ENCODE data around the gene FADS2. TPM values are rescaled to one million over a fixed set of nuclear protein-coding genes. Genes with fewer than 3 reads are reported as not detected.

Gene FADS2
- total and polyA plus RNA-seq, 2 experiments from 2014 or later, result 317 to 356 TPM

DNA sequence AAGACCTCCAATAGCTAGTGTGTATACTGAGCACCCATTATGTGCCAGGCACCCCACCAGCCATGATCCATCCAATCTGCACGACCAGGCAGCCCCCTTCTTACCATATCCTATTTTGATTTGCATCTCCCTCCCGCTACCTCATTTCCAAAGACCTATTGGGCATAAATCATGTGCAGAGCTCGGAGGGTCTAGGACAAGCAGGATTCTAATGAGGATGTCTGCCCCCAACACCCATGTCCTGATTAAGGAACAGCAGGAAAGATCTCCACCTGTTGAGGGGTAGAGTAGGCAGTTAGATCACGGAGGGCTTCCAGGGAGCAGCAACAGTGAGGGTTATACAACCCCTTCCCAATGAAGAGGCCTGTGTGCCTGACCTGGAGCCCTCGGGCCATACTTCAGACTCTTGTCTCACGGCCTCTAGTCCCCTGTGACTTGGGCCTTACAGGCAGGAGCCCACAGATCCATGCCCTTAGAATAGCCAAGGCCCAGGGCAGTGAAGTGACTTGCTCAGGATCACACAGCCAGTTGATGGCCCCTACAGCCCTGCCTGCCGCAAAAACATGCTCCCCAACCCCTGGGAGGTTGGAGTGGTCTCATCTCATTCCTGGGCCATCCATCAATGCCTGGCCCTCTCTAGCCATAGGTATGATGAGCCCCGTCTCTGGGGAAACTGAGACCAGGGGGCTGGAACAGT is 85.7 kb downstream of the FADS2 start:
- peaks cover 19% of the 10 kb centered on the region for H3K79me2 ChIP-seq
- H3K9me2 ChIP-seq (replicated peaks; ENCODE audit: insufficient read depth), result no peaks in the 10 kb centered on the region
- H3K36me3 ChIP-seq (replicated peaks; ENCODE audit: insufficient read depth, low read depth), result no peaks in the 10 kb centered on the region
- H3K9me3 ChIP-seq (ENCODE audit: low read depth), result no peaks in the 10 kb centered on the region
- H3K4me1 ChIP-seq (ENCODE audit: insufficient read depth), result peaks cover 7% of the 10 kb centered on the region
- no peaks in the 10 kb centered on the region for H3K27me3 ChIP-seq
- no peak overlapping the region for H3K4me3 ChIP-seq
- no peaks in the 10 kb centered on the region for H4K20me1 ChIP-seq (ENCODE audit: insufficient read depth, poor library complexity, severe bottlenecking)
- TF ChIP-seq EZH2phosphoT487 (IDR thresholded peaks at IDR 0.05; ENCODE audit: low read depth, severe bottlenecking, unreplicated experiment) (no peak), EZH2 (IDR thresholded peaks at IDR 0.05; ENCODE audit: borderline replicate concordance) (no peak)
- TF ChIP-seq, protein P1, sequence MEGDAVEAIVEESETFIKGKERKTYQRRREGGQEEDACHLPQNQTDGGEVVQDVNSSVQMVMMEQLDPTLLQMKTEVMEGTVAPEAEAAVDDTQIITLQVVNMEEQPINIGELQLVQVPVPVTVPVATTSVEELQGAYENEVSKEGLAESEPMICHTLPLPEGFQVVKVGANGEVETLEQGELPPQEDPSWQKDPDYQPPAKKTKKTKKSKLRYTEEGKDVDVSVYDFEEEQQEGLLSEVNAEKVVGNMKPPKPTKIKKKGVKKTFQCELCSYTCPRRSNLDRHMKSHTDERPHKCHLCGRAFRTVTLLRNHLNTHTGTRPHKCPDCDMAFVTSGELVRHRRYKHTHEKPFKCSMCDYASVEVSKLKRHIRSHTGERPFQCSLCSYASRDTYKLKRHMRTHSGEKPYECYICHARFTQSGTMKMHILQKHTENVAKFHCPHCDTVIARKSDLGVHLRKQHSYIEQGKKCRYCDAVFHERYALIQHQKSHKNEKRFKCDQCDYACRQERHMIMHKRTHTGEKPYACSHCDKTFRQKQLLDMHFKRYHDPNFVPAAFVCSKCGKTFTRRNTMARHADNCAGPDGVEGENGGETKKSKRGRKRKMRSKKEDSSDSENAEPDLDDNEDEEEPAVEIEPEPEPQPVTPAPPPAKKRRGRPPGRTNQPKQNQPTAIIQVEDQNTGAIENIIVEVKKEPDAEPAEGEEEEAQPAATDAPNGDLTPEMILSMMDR (IDR thresholded peaks at IDR 0.05; ENCODE audit: poor library complexity), result no peak
- WGBS (ENCODE audit: low lambda C conversion rate, missing lambda C conversion rate), result 91% methylated on average over 8 of the region's 8 CpGs
- no peak overlapping the region for H3K4me2 ChIP-seq
- no peak for DNase-seq (ENCODE audit: low spot score)
- H3K27ac ChIP-seq, result no peak overlapping the region
- H2AFZ ChIP-seq, result no peak overlapping the region

DNA sequence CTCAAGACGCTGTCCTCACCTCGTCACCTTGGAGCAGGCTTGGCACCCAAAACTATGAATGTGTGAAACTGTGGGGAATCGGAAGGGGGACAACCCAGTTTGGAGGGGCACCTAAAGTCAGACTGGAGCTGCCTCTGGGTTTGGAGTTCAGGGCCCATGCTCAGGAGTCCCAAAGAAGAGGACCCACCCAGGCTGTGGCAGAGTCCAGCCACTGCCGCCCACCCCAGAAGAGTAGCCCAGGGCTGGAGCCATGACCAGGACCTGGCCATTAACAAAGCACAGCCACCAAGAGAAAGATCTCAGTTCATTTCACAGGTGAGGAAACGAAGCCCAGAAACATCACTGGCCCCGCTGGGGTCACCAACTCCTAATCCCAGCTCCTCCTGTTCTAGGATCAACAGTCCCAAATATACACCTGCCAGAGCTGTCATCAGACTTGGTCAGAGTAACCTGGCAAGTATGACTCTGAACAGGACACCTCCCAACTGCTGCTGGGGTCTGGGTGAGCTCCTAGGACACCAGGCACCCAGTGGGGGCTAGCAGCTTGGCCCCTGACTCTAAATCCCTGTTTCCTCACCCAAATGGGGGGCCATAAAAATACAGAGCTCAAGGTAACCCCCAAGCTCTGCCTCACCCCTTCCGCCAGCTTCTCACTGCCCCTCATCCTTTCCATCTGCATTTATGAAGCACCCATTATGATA is 86.5 kb downstream of the FADS2 start:
- Histone ChIP-seq H4K20me1 (ENCODE audit: insufficient read depth, poor library complexity, severe bottlenecking) (no peaks in the 10 kb centered on the region), H3K4me3 (no peak overlapping the region), H3K27me3 (no peaks in the 10 kb centered on the region), H3K4me1 (ENCODE audit: insufficient read depth) (peaks cover 8% of the 10 kb centered on the region), H3K79me2 (peaks cover 19% of the 10 kb centered on the region), H2AFZ (no peak overlapping the region), H3K9me3 (ENCODE audit: low read depth) (no peaks in the 10 kb centered on the region), H3K27ac (no peak overlapping the region), H3K9me2 (replicated peaks; ENCODE audit: insufficient read depth) (no peaks in the 10 kb centered on the region), H3K4me2 (no peak overlapping the region), H3K36me3 (replicated peaks; ENCODE audit: insufficient read depth, low read depth) (no peaks in the 10 kb centered on the region)
- TF ChIP-seq EZH2 (IDR thresholded peaks at IDR 0.05; ENCODE audit: borderline replicate concordance) (no peak), EZH2phosphoT487 (IDR thresholded peaks at IDR 0.05; ENCODE audit: low read depth, severe bottlenecking, unreplicated experiment) (no peak)
- TF ChIP-seq, protein P1 (IDR thresholded peaks at IDR 0.05; ENCODE audit: poor library complexity), result no peak
- DNase-seq (ENCODE audit: low spot score), result no peak
- 93% methylated on average over 7 of the region's 7 CpGs for WGBS (ENCODE audit: low lambda C conversion rate, missing lambda C conversion rate)

DNA sequence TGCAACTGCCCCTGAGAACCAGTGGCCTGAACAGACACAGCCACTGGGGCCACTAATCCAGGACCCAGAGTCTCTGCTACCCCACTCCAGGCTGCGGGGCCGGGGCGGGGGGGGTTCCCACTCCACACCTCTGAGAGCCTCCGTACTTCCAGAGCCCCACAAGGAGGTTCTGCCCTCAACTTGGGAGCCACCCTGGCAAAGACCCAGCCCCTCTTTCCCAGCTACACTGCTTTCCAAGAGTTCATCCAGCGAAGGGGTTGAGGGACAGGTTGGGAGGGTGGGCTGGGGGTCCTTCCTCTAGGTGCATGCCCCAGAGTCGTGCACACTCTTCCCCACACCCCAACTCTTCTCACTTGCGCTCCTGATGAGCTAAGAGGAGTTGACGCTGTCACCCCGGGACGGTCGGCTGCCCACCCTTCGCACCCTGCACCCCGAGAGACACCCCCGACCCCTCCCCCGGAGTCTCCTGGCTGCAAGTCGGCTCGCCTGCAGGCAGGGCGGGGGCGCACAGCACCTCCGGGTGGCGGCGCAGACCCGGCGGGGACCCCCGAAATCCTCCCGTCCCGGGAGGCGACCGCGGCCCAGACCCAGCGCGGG is 88.7 kb downstream of the FADS2 start:
- Histone ChIP-seq H3K4me2 (peak overlapping the region; percentile 94), H3K4me1 (ENCODE audit: insufficient read depth) (peaks cover 16% of the 10 kb centered on the region), H3K9me2 (replicated peaks; ENCODE audit: insufficient read depth) (no peaks in the 10 kb centered on the region), H4K20me1 (ENCODE audit: insufficient read depth, poor library complexity, severe bottlenecking) (no peaks in the 10 kb centered on the region), H3K9me3 (ENCODE audit: low read depth) (no peaks in the 10 kb centered on the region), H2AFZ (peak overlapping the region; percentile 44), H3K36me3 (replicated peaks; ENCODE audit: insufficient read depth, low read depth) (no peaks in the 10 kb centered on the region), H3K27me3 (no peaks in the 10 kb centered on the region), H3K4me3 (peak overlapping the region; percentile 85), H3K79me2 (peaks cover 19% of the 10 kb centered on the region), H3K27ac (no peak overlapping the region)
- DNase-seq (ENCODE audit: low spot score), result peak; percentile 12
- TF ChIP-seq EZH2phosphoT487 (IDR thresholded peaks at IDR 0.05; ENCODE audit: low read depth, severe bottlenecking, unreplicated experiment) (no peak), EZH2 (IDR thresholded peaks at IDR 0.05; ENCODE audit: borderline replicate concordance) (no peak)
- TF ChIP-seq, protein P1 (IDR thresholded peaks at IDR 0.05; ENCODE audit: poor library complexity), result no peak
- WGBS (ENCODE audit: low lambda C conversion rate, missing lambda C conversion rate), result 57% methylated on average over 4 of the region's 32 CpGs

MicroRNAs encoded within 50 kb of the gene (microRNA counts, 767-probe panel; counts per million panel counts)
- microRNA hsa-miR-1908 (not detected), microRNA hsa-miR-611 (not detected)

Small RNAs within 50 kb of the gene (microRNA-seq; reads per million reads assigned to microRNA genes)
- not detected for gene MIR6746

Small RNAs within 50 kb of the gene (small RNA-seq; reads per million reads assigned to genes)
- not detected for gene MIR6746

Other genes starting within 250 kb of the FADS2 start
- 13.5 and 15.5 TPM in 2 replicates for gene SYT7, start 247.2 kb upstream of the FADS2 start, total RNA-seq
- gene SYT7, start 247.2 kb upstream of the FADS2 start, polyA plus RNA-seq, result 8.7 and 11.3 TPM in 2 replicates
- 5.5 and 8.9 TPM in 2 replicates for gene DAGLA, start 147.9 kb upstream of the FADS2 start, total RNA-seq
- gene DAGLA, start 147.9 kb upstream of the FADS2 start, polyA plus RNA-seq, result 7.4 and 8.3 TPM in 2 replicates
- 42.2 and 57.3 TPM in 2 replicates for gene MYRF, start 75.7 kb upstream of the FADS2 start, total RNA-seq
- gene MYRF, start 75.7 kb upstream of the FADS2 start, polyA plus RNA-seq, result 96.7 and 115 TPM in 2 replicates
- 64.7 and 90.9 TPM in 2 replicates for gene TMEM258, start 35.7 kb upstream of the FADS2 start, total RNA-seq
- 253 and 255 TPM in 2 replicates for gene TMEM258, start 35.7 kb upstream of the FADS2 start, polyA plus RNA-seq
- gene FEN1, start 35.4 kb upstream of the FADS2 start, total RNA-seq, result 14.2 and 15.4 TPM in 2 replicates
- 13.6 and 21.0 TPM in 2 replicates for gene FEN1, start 35.4 kb upstream of the FADS2 start, polyA plus RNA-seq
- gene FADS1, start 11.3 kb upstream of the FADS2 start, total RNA-seq, result 151 and 159 TPM in 2 replicates
- gene FADS1, start 11.3 kb upstream of the FADS2 start, polyA plus RNA-seq, result 218 and 230 TPM in 2 replicates
- 19.4 and 25.0 TPM in 2 replicates for gene FADS3, start 63.2 kb downstream of the FADS2 start, total RNA-seq
- gene FADS3, start 63.2 kb downstream of the FADS2 start, polyA plus RNA-seq, result 36.0 and 37.0 TPM in 2 replicates
- gene RAB3IL1, start 89.3 kb downstream of the FADS2 start, total RNA-seq, result 9.1 and 10.8 TPM in 2 replicates
- 15.4 and 18.6 TPM in 2 replicates for gene RAB3IL1, start 89.3 kb downstream of the FADS2 start, polyA plus RNA-seq
- 3.5 and 4.7 TPM in 2 replicates for gene BEST1, start 122.1 kb downstream of the FADS2 start, total RNA-seq
- 5.7 and 6.9 TPM in 2 replicates for gene BEST1, start 122.1 kb downstream of the FADS2 start, polyA plus RNA-seq
- gene FTH1, start 139.3 kb downstream of the FADS2 start, total RNA-seq, result 1,071 and 1,519 TPM in 2 replicates
- gene FTH1, start 139.3 kb downstream of the FADS2 start, polyA plus RNA-seq, result 8,379 and 8,694 TPM in 2 replicates